GM13977 (cell line): Measurements from ENCODE around the gene FATE1.

ENCODE experiments used
- DNase-seq: peaks from one replicate; pipeline ENCODE4 v3.0.0; 2012; ENCODE audit warnings: low spot score
- in situ Hi-C: fragments of 300-500 bp; cut with MboI; formaldehyde crosslinking; loops from one replicate; pipeline ENCODE4 v1.12.0; 2022; ENCODE audit warnings: low sequenced_read_pairs, low pct_unique_long_range_greater_than_20kb, mixed read lengths, inconsistent platforms; ENCODE audit not compliant: unreplicated experiment
- TF ChIP-seq, protein P1 (sequence below): IDR thresholded peaks from 2 replicates; pipeline ENCODE4 v1.5.1; 2012; ENCODE audit warnings: mild to moderate bottlenecking, control low read depth; ENCODE audit not compliant: insufficient read depth; ENCODE audit errors: extremely low read depth, missing control alignments

FATE1 gene, protein sequence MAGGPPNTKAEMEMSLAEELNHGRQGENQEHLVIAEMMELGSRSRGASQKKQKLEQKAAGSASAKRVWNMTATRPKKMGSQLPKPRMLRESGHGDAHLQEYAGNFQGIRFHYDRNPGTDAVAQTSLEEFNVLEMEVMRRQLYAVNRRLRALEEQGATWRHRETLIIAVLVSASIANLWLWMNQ

DNA sequence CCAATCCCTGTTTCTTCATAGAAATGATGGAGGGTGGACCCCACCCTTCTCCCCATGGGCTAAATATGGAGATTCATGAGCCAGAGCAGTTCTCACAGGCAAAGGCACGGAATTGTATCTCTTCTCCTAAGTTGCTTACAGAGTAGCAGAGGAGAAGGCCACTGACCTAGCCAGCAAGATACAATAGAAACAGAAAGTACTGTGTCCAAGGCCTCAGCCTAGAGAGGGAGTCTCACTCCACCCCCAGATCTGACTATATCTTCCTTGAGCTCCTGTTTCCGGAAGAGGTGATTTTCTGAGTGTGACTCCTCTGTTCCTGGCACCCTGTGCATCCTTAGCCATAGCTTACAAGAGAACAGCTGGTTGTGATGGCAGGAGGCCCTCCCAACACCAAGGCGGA, at the start of gene FATE1:
Gene FATE1 (plus strand): TSS at position 284 of the 400 bp plus-strand sequence. CDS start 85 bp downstream, at position 369.
- TF ChIP-seq, protein P1, sequence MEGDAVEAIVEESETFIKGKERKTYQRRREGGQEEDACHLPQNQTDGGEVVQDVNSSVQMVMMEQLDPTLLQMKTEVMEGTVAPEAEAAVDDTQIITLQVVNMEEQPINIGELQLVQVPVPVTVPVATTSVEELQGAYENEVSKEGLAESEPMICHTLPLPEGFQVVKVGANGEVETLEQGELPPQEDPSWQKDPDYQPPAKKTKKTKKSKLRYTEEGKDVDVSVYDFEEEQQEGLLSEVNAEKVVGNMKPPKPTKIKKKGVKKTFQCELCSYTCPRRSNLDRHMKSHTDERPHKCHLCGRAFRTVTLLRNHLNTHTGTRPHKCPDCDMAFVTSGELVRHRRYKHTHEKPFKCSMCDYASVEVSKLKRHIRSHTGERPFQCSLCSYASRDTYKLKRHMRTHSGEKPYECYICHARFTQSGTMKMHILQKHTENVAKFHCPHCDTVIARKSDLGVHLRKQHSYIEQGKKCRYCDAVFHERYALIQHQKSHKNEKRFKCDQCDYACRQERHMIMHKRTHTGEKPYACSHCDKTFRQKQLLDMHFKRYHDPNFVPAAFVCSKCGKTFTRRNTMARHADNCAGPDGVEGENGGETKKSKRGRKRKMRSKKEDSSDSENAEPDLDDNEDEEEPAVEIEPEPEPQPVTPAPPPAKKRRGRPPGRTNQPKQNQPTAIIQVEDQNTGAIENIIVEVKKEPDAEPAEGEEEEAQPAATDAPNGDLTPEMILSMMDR = no peak
- in situ Hi-C loops = no loop called here
- no peak for DNase-seq

DNA sequence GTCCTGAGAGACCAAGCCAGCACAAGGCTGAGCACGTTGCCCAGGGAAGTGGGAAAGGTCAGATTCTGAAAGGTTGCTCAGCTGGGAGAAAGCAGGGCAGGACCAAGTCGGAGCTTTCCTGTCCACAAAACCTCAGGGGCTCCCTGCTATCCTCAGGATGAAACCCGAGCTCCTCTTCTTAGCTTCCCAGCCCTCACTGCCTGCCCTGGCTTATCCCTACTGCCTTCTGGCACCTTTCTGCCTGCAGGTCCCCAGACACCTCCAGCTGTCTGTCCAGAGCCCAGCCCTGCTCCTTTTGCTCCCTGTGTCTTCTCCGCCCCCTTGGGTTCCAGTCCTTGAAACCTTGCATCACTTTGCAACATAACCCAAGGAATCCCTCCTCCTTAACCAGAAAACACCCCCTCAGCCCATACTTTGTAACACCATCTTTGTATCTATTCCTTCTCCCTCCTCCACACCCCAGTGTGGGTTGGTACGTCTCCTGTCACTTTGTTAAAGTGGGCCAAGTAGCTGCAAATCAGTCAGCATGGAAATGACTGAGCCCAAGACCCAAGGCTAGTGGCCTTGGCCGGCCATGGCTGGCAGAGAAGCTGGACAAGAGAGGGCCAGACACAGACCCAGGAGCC, 40.6 kb upstream of the FATE1 start:
- in situ Hi-C loops = loop anchor here (25.0 kb wide), 1 partner anchor 513 kb away; no protein-coding TSS in a partner anchor

DNA sequence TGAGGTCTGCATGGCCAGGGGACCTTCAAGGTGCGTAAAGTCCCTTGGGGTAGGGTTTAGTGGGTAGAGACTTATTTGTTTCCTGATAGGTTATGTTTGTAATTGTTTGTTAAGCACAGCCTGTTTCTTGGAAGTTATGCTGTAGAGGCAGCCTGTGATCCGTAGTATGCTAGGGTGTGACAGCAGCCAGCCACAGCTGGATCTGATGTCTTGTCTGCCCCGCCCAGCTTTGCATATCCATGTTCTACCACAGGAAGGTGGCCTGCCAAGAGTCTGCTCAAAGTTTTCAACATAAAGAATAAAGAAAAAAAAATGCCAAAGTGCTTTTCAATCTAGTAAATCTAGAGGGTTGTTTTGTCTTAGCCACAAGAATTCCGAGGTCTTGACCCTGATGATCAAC, 39.6 kb upstream of the FATE1 start:
- DNase-seq = no peak
- in situ Hi-C loops = loop anchor here (25.0 kb wide), 1 partner anchor 514 kb away; no protein-coding TSS in a partner anchor
- TF ChIP-seq, protein P1 = no peak

More for the DNA sequence above, 40.6 kb upstream of the FATE1 start:
- TF ChIP-seq, protein P1 = no peak
- DNase-seq = no peak

DNA sequence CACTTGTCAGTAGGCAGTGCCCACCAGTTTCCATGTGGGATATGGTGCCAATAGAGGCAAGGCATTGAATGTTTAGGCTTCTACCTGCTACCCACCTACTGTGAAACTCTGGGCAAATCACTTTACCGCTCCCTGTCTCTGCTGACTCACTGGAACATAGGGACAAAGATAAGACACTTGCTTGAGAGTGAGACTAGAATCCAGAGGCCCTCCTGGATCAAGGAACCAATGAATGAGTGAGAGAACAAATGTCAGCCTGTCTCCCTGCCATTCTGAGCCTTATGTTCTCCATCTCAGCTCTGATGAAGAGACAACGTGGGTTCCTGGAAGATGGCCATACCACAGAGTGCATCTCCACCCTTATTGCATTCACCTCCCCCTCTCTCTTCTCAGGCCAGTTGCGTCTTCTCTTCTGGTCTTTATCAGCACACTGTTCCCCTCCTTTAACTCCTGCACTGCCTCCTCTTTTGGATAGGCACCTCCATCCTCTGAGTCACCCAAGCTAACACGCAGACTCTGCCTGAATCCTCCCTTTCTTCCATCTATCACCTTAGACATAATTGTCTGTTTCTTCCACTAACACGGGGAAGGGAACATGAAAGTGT, 35.9 kb upstream of the FATE1 start:
- in situ Hi-C loops = loop anchor here (25.0 kb wide), 1 partner anchor 518 kb away; no protein-coding TSS in a partner anchor
- no peak for DNase-seq
- TF ChIP-seq, protein P1 = no peak

DNA sequence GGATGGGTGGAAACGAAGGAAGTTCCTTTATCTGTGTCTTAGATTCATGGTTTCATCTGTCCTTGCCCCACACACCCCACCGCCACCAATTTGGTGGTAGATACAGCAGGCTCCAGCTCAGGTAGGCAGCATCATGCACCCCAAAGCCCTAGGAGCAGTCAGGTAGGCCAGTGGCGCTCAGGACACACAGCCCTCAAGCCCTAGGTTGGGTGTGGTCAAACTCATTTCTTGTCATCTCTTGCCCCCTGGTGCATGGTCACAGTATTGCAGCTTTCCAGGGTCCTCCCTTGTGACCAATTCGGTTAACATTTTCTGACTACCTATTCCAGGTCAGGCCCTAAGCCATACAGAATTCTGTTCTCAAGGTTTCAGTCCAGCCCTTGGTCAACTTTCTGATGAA, 35.0 kb upstream of the FATE1 start:
- TF ChIP-seq, protein P1 = peak; percentile 71
- in situ Hi-C loops = loop anchor here (25.0 kb wide), 1 partner anchor 519 kb away; no protein-coding TSS in a partner anchor
- peak; percentile 60 for DNase-seq

DNA sequence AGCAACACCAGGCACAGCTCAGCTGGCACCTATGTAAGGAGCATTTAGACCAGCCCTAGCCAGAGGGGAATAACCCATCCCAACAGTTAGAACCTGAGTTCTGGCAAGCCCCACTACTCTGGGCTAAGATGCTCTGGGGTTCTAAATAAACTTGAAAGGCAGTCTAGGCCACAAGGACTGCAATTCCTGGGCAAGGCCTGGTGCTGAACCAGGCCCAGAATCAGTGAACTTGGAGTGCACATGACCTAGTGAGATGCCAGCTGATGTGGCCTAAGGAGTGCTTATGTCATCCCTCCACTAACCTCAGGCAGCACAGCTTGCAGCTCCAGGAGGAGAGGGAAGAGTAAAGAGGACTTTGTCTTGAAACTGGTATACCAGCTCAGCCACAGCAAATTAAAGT, 28.2 kb upstream of the FATE1 start:
- in situ Hi-C loops = loop anchor here (25.0 kb wide), 1 partner anchor 525 kb away; no protein-coding TSS in a partner anchor
- DNase-seq = no peak

More for the DNA sequence above, 28.2 kb upstream of the FATE1 start:
- TF ChIP-seq, protein P1 = no peak
